ENCODE results near the gene EPB41L4A. TPM values are rescaled to one million over a fixed set of nuclear protein-coding genes. Genes with fewer than 3 reads are reported as not detected.

The EPB41L4A gene
- total RNA-seq, 1 experiment from 2014 or later: 0.87 TPM

DNA sequence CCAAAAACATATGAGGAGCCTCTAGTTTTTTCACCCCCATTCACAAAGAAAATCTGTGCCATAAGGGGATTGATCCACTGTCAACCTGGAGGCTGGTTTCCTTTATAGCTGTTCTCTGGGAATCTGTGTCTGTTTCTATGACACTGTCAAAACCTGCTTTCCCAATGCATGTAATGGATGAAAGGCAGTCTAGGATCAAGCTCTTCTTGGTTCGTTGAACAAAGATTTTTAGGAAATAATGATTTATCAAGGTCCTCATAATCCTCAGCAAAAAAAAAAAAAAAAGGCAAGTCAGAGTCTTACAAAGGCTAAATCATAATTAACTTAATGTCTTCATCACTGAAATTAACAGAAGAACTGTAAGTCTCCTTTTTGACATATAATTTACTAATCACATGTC, 16.0 kb downstream of the EPB41L4A start:
- no peak overlapping the region for H3K4me3 ChIP-seq (ENCODE audit: low read depth in 2 of 2, low read length in 2 of 2)
- in situ Hi-C loops (cut with HindIII; ENCODE audit: low pct_unique_long_range_greater_than_20kb, low sequenced_read_pairs): no loop called here
- intact Hi-C loops (cut with micrococcal nuclease; ENCODE audit: unreplicated experiment): no loop called here
- no peak for ATAC-seq
- H3K27me3 ChIP-seq (ENCODE audit: control insufficient read depth, insufficient read depth, low read length): no peaks in the 10 kb centered on the region
- H3K9me3 ChIP-seq (ENCODE audit: control insufficient read depth, insufficient read depth, low read depth, low read length): no peaks in the 10 kb centered on the region
- ChIA-PET CTCF (no interaction called here), POLR2A (no interaction called here)
- no peak overlapping the region for H3K27ac ChIP-seq (ENCODE audit: low read length)
- no peak for DNase-seq (ENCODE audit: low read depth, low spot score)
- BruUV-seq (replicated peaks): no TSS peak
- H3K36me3 ChIP-seq (ENCODE audit: control insufficient read depth, insufficient read depth, low read length): no peaks in the 10 kb centered on the region
- TF ChIP-seq POLR2AphosphoS5 (IDR thresholded peaks at IDR 0.05; ENCODE audit: low read depth, low read length) (no peak), TCF7L2 (IDR thresholded peaks at IDR 0.05; ENCODE audit: low read depth, low read length) (no peak), SIN3A (IDR thresholded peaks at IDR 0.05; ENCODE audit: borderline replicate concordance, insufficient read depth, low read depth, low read length) (no peak)
- TF ChIP-seq, protein P1, sequence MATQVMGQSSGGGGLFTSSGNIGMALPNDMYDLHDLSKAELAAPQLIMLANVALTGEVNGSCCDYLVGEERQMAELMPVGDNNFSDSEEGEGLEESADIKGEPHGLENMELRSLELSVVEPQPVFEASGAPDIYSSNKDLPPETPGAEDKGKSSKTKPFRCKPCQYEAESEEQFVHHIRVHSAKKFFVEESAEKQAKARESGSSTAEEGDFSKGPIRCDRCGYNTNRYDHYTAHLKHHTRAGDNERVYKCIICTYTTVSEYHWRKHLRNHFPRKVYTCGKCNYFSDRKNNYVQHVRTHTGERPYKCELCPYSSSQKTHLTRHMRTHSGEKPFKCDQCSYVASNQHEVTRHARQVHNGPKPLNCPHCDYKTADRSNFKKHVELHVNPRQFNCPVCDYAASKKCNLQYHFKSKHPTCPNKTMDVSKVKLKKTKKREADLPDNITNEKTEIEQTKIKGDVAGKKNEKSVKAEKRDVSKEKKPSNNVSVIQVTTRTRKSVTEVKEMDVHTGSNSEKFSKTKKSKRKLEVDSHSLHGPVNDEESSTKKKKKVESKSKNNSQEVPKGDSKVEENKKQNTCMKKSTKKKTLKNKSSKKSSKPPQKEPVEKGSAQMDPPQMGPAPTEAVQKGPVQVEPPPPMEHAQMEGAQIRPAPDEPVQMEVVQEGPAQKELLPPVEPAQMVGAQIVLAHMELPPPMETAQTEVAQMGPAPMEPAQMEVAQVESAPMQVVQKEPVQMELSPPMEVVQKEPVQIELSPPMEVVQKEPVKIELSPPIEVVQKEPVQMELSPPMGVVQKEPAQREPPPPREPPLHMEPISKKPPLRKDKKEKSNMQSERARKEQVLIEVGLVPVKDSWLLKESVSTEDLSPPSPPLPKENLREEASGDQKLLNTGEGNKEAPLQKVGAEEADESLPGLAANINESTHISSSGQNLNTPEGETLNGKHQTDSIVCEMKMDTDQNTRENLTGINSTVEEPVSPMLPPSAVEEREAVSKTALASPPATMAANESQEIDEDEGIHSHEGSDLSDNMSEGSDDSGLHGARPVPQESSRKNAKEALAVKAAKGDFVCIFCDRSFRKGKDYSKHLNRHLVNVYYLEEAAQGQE (IDR thresholded peaks at IDR 0.05; ENCODE audit: insufficient read depth in 1 of 2, low read depth in 2 of 2, low read length in 1 of 2): no peak
- TF ChIP-seq, protein P2, sequence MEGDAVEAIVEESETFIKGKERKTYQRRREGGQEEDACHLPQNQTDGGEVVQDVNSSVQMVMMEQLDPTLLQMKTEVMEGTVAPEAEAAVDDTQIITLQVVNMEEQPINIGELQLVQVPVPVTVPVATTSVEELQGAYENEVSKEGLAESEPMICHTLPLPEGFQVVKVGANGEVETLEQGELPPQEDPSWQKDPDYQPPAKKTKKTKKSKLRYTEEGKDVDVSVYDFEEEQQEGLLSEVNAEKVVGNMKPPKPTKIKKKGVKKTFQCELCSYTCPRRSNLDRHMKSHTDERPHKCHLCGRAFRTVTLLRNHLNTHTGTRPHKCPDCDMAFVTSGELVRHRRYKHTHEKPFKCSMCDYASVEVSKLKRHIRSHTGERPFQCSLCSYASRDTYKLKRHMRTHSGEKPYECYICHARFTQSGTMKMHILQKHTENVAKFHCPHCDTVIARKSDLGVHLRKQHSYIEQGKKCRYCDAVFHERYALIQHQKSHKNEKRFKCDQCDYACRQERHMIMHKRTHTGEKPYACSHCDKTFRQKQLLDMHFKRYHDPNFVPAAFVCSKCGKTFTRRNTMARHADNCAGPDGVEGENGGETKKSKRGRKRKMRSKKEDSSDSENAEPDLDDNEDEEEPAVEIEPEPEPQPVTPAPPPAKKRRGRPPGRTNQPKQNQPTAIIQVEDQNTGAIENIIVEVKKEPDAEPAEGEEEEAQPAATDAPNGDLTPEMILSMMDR (IDR thresholded peaks at IDR 0.05): no peak
- H3K4me1 ChIP-seq (ENCODE audit: control insufficient read depth, insufficient read depth, low read length): no peaks in the 10 kb centered on the region

DNA sequence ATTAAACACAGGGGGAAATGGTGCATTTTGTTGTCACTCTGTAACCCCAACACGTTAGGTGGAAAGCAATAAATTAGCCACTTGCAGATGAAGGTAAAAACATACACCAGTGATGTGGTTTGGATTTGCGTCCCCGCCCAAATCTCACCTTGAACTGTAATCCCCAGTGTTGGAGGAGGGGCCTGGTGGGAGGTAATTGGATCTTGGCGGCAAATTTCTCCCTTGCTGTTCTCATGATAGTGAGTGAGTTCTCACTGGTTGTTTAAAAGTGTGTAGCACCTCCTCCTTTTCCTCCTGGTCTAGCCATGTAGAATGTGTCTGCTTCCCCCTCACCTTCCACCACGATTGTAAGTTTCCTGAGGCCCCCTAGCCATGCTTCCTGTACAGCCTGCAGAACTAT, 17.2 kb downstream of the EPB41L4A start:
- BruUV-seq (replicated peaks): no TSS peak
- Histone ChIP-seq H3K27me3 (ENCODE audit: control insufficient read depth, insufficient read depth, low read length) (no peaks in the 10 kb centered on the region), H3K36me3 (ENCODE audit: control insufficient read depth, insufficient read depth, low read length) (no peaks in the 10 kb centered on the region), H3K4me1 (ENCODE audit: control insufficient read depth, insufficient read depth, low read length) (no peaks in the 10 kb centered on the region), H3K4me3 (ENCODE audit: low read depth in 2 of 2, low read length in 2 of 2) (no peak overlapping the region), H3K9me3 (ENCODE audit: control insufficient read depth, insufficient read depth, low read depth, low read length) (no peaks in the 10 kb centered on the region), H3K27ac (ENCODE audit: low read length) (no peak overlapping the region)
- TF ChIP-seq SIN3A (IDR thresholded peaks at IDR 0.05; ENCODE audit: borderline replicate concordance, insufficient read depth, low read depth, low read length): no peak
- no peak for TF ChIP-seq TCF7L2 (IDR thresholded peaks at IDR 0.05; ENCODE audit: low read depth, low read length)
- TF ChIP-seq, protein P1 (IDR thresholded peaks at IDR 0.05; ENCODE audit: insufficient read depth in 1 of 2, low read depth in 2 of 2, low read length in 1 of 2): no peak
- no peak for TF ChIP-seq POLR2AphosphoS5 (IDR thresholded peaks at IDR 0.05; ENCODE audit: low read depth, low read length)
- TF ChIP-seq, protein P2 (IDR thresholded peaks at IDR 0.05): no peak
- ChIA-PET POLR2A (no interaction called here), CTCF (no interaction called here)
- no peak for DNase-seq (ENCODE audit: low read depth, low spot score)
- ATAC-seq: no peak
- intact Hi-C loops (cut with micrococcal nuclease; ENCODE audit: unreplicated experiment) (no loop called here), in situ Hi-C loops (cut with HindIII; ENCODE audit: low pct_unique_long_range_greater_than_20kb, low sequenced_read_pairs) (no loop called here)
